Motor neuron (in vitro differentiated cells): ENCODE results near the gene C8G. TPM values are rescaled to one million over a fixed set of nuclear protein-coding genes. Genes with fewer than 3 reads are reported as not detected.

ENCODE experiments used
- ATAC-seq, 8 experiments: fragments of 200-7000 bp; cut with Tn5 transposase; replicated peaks in 6 of 8; 2 replicates each; pipeline ENCODE4 v1.8.0; 2021; ENCODE audit warnings: mild to moderate bottlenecking in 8 of 8, moderate library complexity in 8 of 8
- H3K27ac ChIP-seq, 2 donors: fragments of 250-450 bp; sonication (Bioruptor Pico); 2 replicates each; pipeline ENCODE4 v1.9.0; 2021; ENCODE audit warnings: antibody characterized with exemption in 2 of 2, mild to moderate bottlenecking in 2 of 2, moderate library complexity in 1 of 2
- H3K4me1 ChIP-seq, 2 donors: fragments of 250-450 bp; sonication (Bioruptor Pico); replicated peaks in 1 of 2; 2 replicates each; pipeline ENCODE4 v1.6.1; 2021; ENCODE audit warnings: antibody characterized with exemption in 2 of 2, mild to moderate bottlenecking in 2 of 2, moderate library complexity in 1 of 2
- H3K4me3 ChIP-seq, 5 donors: fragments of 250-450 bp; sonication (Bioruptor Pico); 2 replicates each; pipeline ENCODE4 v1.9.0; 2021; ENCODE audit warnings: antibody characterized with exemption in 5 of 5, mild to moderate bottlenecking in 5 of 5, moderate library complexity in 4 of 5
- WGBS, 10 experiments: fragments of 450-650 bp; shearing (Covaris generic); methylation state at CpG; one replicate each; pipeline ENCODE4 v1.0.0; 2022; 5-methylcytosine and 5-hydroxymethylcytosine counted together
- in situ Hi-C, 9 experiments: fragments of 400-800 bp; cut with MboI; loops; one replicate each; pipeline ENCODE4 v1.15.0; 2021; ENCODE audit warnings: low sequenced_read_pairs in 9 of 9, low pct_unique_long_range_greater_than_20kb in 2 of 9; ENCODE audit not compliant: unreplicated experiment in 9 of 9
- total RNA-seq, 8 experiments: library from RNA; unstranded; fragments of 300-600 nt; gene quantifications; 2 replicates each; pipeline versions ENCODE4 v1.2.3 to v1.2.4, GENCODE V29; 2022

C8G gene
- total RNA-seq = 1 to 10 TPM in 5 of 8 experiments, under 1 TPM in 1, not detected in 2; 0.71 to 2.7 (median 1.4) TPM

GRCh38 chr9:136944519-136945332 is at the start of gene C8G, which contains the start of gene FBXW5:
TSS of gene C8G (plus strand) at chr9:136945243. CDS start at chr9:136945321, 78 bp downstream.
TSS of gene FBXW5 (minus strand) at chr9:136944738. CDS start at chr9:136944083, 655 bp downstream.
- peak; percentile 54 to 85 (median 76) for ATAC-seq
- Histone ChIP-seq H3K4me1 (peaks cover 8 to 23% of the 10 kb centered on the region in 2 donors), H3K4me3 (peak within 1 kb of the TSS; percentile 62 to 90 (median 81)), H3K27ac (peak within 1 kb of the TSS; percentile 73 to 92)
- 0 to 100% (median 30%) methylated on average over 1 to 8 of the region's 74 CpGs; no CpG with 5 or more reads in 5 of the 10 experiments for WGBS, 10 experiments
- in situ Hi-C loops = no loop called here

DNA sequence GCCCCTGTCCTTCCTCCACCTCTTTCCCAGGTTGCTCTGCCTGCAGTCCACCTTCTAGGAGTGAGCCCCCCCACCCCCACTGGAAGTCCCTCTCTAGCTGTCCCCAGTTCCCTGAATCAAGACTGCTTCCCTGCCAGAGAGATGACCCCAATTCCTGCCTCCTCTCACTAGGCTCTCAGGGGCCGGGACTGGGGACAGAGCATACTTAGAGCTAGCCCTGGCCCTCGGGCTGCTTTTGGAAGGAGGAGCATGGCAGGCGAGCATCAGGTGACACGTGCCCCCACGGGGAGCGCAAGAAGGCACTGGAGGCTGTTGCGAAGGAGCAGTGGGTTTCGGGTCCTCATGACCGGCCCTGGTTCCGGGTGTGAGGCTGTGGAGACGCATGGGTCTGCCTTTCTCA is 49.0 kb upstream of the C8G start:
- no peak for ATAC-seq
- 90 to 100% (median 94%) methylated on average over 2 to 6 of the region's 11 CpGs; no CpG with 5 or more reads in 6 of the 10 experiments for WGBS, 10 experiments
- Histone ChIP-seq H3K4me3 (no peak overlapping the region), H3K4me1 (no peaks in the 10 kb centered on the region), H3K27ac (no peak overlapping the region)
- in situ Hi-C loops = no loop called here

DNA sequence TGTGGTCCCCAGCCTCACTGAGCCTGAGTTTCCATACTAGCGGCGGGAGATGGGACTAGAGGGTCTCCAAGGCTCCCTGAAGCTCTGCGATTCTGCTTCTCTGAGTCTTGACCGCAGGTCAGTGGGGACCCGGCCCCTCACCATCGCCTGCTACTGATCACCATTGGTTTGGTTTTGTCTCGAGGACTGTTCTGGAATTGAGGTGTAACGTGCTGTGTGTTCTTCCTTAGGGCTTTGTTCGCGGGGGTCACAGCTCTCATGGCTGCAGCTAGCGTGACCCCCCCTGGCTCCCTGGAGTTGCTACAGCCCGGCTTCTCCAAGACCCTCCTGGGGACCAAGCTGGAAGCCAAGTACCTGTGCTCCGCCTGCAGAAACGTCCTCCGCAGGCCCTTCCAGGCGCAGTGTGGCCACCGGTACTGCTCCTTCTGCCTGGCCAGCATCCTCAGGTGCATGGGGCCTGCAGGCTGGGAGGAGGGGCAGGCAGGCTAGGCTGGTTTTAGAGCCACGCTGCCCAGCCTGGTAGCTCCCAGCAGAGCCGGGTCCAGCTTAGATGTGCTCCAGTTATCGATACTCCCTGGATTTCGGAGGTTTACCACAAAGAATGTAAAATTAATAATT is 46.5 kb upstream of the C8G start:
- H3K4me3 ChIP-seq = no peak overlapping the region
- ATAC-seq = no peak
- in situ Hi-C loops = no loop called here
- no peaks in the 10 kb centered on the region for H3K4me1 ChIP-seq
- 90 to 100% (median 96%) methylated on average over 1 to 10 of the region's 21 CpGs; no CpG with 5 or more reads in 4 of the 10 experiments for WGBS, 10 experiments
- no peak overlapping the region for H3K27ac ChIP-seq

- H3K4me1 ChIP-seq = no peaks in the 10 kb centered on the region
- in situ Hi-C loops = no loop called here
- ATAC-seq = no peak
- WGBS, 10 experiments = 69 to 100% (median 84%) methylated on average over 2 to 7 of the region's 9 CpGs; no CpG with 5 or more reads in 4 of the 10 experiments
- no peak overlapping the region for H3K4me3 ChIP-seq
- no peak overlapping the region for H3K27ac ChIP-seq
Observed at GRCh38 chr9:136899196-136899595, 45.8 kb upstream of the C8G start.

- in situ Hi-C loops = no loop called here
- Histone ChIP-seq H3K27ac (no peak overlapping the region), H3K4me1 (no peaks in the 10 kb centered on the region), H3K4me3 (no peak overlapping the region)
- ATAC-seq = no peak
- WGBS, 10 experiments = 80 to 100% (median 96%) methylated on average over 1 to 6 of the region's 10 CpGs; no CpG with 5 or more reads in 4 of the 10 experiments
Observed at GRCh38 chr9:136900556-136900955, 44.5 kb upstream of the C8G start.

- 30 to 100% (median 93%) methylated on average over 1 to 13 of the region's 13 CpGs; no CpG with 5 or more reads in 1 of the 10 experiments for WGBS, 10 experiments
- ATAC-seq = no peak
- Histone ChIP-seq H3K4me3 (no peak overlapping the region), H3K27ac (no peak overlapping the region), H3K4me1 (no peaks in the 10 kb centered on the region)
- in situ Hi-C loops = no loop called here
Observed at GRCh38 chr9:136900988-136901515, 44.0 kb upstream of the C8G start.

DNA sequence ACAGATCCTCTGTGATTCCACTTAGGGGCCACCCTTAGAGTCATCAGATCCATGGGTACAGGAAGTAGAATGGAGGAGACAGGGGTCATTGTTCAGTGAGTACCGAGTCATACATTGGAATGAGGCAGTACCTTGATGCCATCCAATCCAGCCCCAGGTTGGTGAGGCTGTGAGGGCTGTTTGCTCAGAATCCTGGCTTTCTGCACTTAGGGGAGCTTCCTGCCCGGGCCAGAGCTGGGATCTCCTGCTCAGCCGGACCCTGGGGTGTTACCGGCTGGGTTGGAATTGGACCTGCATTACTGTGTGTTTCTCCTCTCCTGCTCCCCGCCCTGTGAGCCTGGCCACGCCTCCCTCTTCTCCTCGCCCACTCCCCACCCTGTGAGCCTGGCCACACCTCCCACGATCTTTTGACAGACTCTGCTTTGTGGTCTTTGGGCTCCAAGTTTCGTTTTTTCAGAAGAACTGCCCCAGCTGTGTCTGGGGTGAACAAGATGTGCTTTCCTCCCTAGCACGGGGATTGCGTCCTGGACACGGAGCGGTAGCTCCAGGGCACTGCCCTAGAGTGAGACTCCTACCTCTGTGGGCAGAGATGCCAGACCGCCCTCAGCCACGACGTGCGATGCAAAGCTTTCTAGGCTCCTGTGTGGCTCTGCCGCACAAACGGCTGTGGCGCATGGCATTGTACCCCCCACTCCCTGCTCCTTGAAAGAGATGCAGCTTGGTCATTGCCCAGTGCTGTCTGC is 43.4 kb upstream of the C8G start:
- ATAC-seq = peak in 4 of 8 experiments; percentile 37 to 56 (median 44)
- in situ Hi-C loops = no loop called here
- 27 to 92% (median 82%) methylated on average over 1 to 7 of the region's 20 CpGs; no CpG with 5 or more reads in 6 of the 10 experiments for WGBS, 10 experiments
- Histone ChIP-seq H3K4me3 (no peak overlapping the region), H3K4me1 (no peaks in the 10 kb centered on the region), H3K27ac (no peak overlapping the region)

- no peak overlapping the region for H3K4me3 ChIP-seq
- no peaks in the 10 kb centered on the region for H3K4me1 ChIP-seq
- 53 to 88% (median 70%) methylated on average over 3 to 11 of the region's 15 CpGs; no CpG with 5 or more reads in 6 of the 10 experiments for WGBS, 10 experiments
- ATAC-seq = peak in 6 of 8 experiments; percentile 20 to 93 (median 65)
- in situ Hi-C loops = no loop called here
- H3K27ac ChIP-seq = no peak overlapping the region
Observed at GRCh38 chr9:136902259-136902821, 42.7 kb upstream of the C8G start.

- no peak for ATAC-seq
- Histone ChIP-seq H3K27ac (no peak overlapping the region), H3K4me3 (no peak overlapping the region), H3K4me1 (no peaks in the 10 kb centered on the region)
- in situ Hi-C loops = no loop called here
- WGBS, 10 experiments = 86 to 100% (median 93%) methylated on average over 2 to 11 of the region's 12 CpGs; no CpG with 5 or more reads in 2 of the 10 experiments
Observed at GRCh38 chr9:136903041-136903554, 41.9 kb upstream of the C8G start.

DNA sequence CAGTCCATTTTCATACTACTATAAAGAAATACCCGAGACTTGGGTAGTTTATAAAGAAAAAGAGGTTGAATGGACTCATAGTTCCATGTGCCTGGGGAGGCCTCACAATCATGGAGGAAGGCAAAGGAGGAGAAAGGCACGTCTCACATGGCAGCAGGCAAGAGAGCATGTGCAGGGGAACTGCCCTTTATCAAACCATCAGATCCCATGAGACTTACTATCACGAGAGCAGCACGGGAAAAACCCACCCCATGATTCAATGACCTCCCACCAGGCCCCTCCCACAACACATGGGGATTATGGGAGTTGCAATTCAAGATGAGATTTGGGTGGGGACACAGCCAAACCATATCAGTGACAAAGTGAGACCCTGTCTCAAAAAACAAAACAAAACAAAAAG is 38.8 kb upstream of the C8G start:
- H3K4me3 ChIP-seq = no peak overlapping the region
- in situ Hi-C loops = no loop called here
- H3K27ac ChIP-seq = no peak overlapping the region
- no peak for ATAC-seq
- H3K4me1 ChIP-seq = no peaks in the 10 kb centered on the region
- WGBS, 10 experiments = 40 to 100% (median 94%) methylated on average over 1 to 3 of the region's 4 CpGs; no CpG with 5 or more reads in 5 of the 10 experiments

GRCh38 chr9:136907011-136907914 is 37.8 kb upstream of the C8G start:
- 91 to 100% (median 97%) methylated on average over 1 to 11 of the region's 29 CpGs; no CpG with 5 or more reads in 4 of the 10 experiments for WGBS, 10 experiments
- no peak overlapping the region for H3K27ac ChIP-seq
- no peaks in the 10 kb centered on the region for H3K4me1 ChIP-seq
- H3K4me3 ChIP-seq = no peak overlapping the region
- in situ Hi-C loops = no loop called here
- no peak for ATAC-seq
